ENCODE data around the gene USP4.

Gene USP4

DNA sequence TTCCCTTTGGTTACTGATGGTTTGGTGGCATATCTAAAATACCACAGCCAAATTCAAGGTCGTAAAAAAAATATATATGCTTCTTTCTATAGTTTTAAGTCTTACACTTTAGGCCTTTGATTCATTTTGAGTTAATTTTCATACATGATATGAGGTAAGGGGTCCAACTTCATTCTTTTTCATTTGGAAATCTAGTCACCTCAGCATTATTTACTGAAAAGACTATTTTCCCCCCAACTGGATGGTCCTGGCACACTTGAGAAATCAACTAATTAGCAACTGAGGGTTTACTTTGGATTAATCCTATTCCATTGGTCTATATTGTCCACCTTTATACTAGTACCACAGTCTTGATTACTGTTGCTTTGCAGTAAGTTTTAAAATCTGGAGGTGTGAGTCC is 45.8 kb upstream of the USP4 start:
- no peak for DNase-seq (ENCODE audit: low read depth)
- no peak for TF ChIP-seq CTCF (conservative IDR thresholded peaks at IDR 0.05; ENCODE audit: control insufficient read depth, insufficient read depth, low read depth, low read length)
- H3K4me3 ChIP-seq (ENCODE audit: control insufficient read depth, low read depth, low read length): no peak overlapping the region

- no peak for DNase-seq (ENCODE audit: low read depth)
- H3K4me3 ChIP-seq (ENCODE audit: control insufficient read depth, low read depth, low read length): no peak overlapping the region
- no peak for TF ChIP-seq CTCF (conservative IDR thresholded peaks at IDR 0.05; ENCODE audit: control insufficient read depth, insufficient read depth, low read depth, low read length)
Observed at GRCh38 chr3:49383387-49383786, 43.5 kb upstream of the USP4 start.

GRCh38 chr3:49378249-49378895 is 38.5 kb upstream of the USP4 start:
- H3K4me3 ChIP-seq (ENCODE audit: control insufficient read depth, low read depth, low read length): no peak overlapping the region
- TF ChIP-seq CTCF (conservative IDR thresholded peaks at IDR 0.05; ENCODE audit: control insufficient read depth, insufficient read depth, low read depth, low read length): no peak
- peak; percentile 89 for DNase-seq (ENCODE audit: low read depth)

DNA sequence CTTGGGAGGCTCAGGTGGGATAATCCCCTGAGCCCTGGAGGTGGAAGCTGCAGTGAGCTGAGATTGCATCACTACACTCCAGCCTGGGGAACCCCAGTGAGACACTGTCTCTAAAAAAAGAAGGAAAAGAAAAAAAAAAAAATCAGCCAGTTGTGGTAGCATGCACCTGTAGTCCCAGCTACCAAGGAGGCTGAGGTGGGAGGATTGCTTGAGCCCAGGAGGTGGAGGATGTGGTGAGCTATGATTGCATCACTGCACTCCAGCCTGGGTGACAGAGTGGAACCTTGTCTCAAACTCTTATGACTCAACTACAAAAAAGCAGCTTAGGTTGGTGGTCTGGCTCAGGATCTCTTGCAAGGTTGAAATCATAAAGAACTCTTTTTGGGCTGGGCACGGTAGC is 37.6 kb upstream of the USP4 start:
- TF ChIP-seq CTCF (conservative IDR thresholded peaks at IDR 0.05; ENCODE audit: control insufficient read depth, insufficient read depth, low read depth, low read length): no peak
- no peak overlapping the region for H3K4me3 ChIP-seq (ENCODE audit: control insufficient read depth, low read depth, low read length)
- DNase-seq (ENCODE audit: low read depth): peak; percentile 72

- no peak overlapping the region for H3K4me3 ChIP-seq (ENCODE audit: control insufficient read depth, low read depth, low read length)
- TF ChIP-seq CTCF (conservative IDR thresholded peaks at IDR 0.05; ENCODE audit: control insufficient read depth, insufficient read depth, low read depth, low read length): no peak
Observed at GRCh38 chr3:49371946-49372345, 32.1 kb upstream of the USP4 start.

DNA sequence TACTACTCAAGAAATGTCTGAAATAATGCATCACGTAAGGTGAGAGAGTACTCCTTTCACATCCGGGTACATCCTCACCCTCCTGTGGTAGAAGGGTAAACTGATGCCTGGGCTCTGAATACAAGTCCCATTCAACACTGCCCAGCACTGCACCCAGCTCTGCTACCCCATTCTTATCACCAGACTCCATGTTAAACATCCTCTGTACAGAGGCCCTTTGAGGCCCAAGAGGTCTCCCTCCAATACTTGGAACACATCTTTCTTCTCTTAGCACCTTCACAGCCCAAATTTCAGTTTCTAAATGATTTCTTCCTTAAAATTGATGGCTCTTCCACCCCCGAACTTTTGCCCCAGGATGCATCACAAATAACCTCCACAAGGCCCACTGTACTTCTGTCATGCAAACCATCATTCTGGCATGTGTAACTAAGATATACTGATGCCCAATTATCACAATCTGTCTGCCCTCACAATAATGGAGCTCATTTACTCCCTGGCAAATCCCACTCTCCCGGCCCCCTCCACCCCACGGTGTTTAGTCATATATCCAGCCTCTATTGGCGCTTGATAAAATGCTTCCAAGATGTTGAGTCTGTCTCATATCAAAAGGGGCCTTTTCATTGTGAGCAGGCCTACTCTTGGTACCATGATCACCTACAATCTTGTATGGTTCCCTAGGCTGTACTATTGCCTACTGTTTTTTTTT is 30.9 kb upstream of the USP4 start:
- H3K4me3 ChIP-seq (ENCODE audit: control insufficient read depth, low read depth, low read length): no peak overlapping the region
- no peak for DNase-seq (ENCODE audit: low read depth)
- no peak for TF ChIP-seq CTCF (conservative IDR thresholded peaks at IDR 0.05; ENCODE audit: control insufficient read depth, insufficient read depth, low read depth, low read length)

More at GRCh38 chr3:49371946-49372345, 32.1 kb upstream of the USP4 start:
- no peak for DNase-seq (ENCODE audit: low read depth)

All from fibroblast of mammary gland (primary cell).